Activated naive CD4-positive, alpha-beta T cell treated with Interleukin-2 at 50 U/mL for 16 hours (primary cell): ENCODE results near the gene PREX1.

Experiments
- DNase-seq: peaks from one replicate; pipeline ENCODE4 v3.0.0-alpha.2; 2020

The PREX1 gene

GRCh38 chr20:48694381-48694865, 133.4 kb downstream of the PREX1 start:
- no peak for DNase-seq

GRCh38 chr20:48691523-48691922, 136.3 kb downstream of the PREX1 start:
- DNase-seq: no peak

DNA sequence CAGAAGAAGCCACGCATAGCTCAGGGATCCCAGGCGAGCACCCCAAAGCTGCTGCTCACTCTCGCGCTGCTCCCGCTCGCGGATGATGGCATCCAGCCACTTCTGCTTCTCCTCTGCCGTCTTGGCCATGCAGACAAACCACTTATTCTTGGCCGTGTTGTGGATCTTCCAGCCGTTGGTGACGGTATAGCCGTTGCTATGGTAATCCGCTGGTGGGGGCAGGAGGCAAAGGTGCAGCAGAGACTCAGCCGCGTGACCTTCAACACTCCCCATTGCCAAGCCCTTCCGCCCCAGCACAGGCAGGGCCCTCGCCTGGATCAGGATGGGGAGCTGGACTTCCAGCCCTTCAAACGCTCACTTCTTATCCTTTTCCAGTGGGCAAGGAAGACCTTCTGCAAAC, 136.9 kb downstream of the PREX1 start:
- no peak for DNase-seq

GRCh38 chr20:48689874-48690571, 137.8 kb downstream of the PREX1 start:
- DNase-seq: no peak

GRCh38 chr20:48689388-48689787, 138.4 kb downstream of the PREX1 start:
- DNase-seq: no peak

DNA sequence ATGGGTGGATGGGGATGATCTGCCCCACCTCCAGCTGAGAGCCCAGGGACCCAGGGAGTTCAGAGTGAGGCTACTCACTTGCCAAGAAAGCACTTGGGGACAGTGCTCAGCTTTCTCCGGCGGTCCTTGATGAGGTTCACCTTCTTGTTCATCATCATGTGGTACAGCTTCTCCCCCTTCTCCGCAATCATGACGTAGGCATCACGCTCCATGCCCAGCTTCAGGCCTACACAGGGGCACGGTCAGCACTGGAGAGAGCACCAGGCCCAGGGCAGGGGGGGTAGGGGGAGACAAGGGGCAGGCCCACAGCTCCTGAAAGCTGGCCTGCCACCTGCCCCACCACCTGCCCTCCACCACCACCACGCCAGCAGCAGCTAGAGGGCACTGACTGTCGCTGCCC, 139.2 kb downstream of the PREX1 start:
- DNase-seq: no peak

DNA sequence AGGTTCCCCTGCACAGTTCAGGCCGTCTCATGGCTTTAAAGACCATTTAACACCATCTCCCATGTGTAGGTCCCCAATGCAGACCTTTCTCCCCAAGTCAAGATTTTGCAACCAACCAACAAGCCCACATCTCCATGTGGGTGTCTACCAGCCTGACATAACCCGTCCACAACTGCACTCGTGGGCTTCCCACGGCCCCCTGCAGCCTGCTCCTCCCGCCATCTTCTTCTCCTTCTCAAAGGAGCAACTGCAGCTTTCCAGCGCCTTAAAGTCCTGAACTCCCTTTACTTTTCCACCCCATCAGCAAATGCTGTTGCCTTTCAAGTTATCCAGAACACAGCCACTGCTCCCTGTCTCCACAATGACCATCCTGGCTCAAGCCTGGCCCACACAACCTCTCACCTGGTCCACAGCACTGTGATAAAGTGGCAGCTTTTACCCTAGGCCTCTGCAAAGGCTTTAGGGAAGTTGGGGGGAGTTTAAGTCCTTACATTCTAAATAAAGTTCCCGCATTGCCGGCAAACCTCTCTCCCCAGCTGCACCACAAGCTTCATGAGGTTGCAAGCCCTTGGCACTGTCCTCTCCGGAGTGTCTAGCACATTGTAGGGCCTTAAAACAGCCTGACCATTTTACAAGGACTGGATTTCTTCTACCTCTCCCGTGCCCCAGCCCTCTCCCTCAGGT, 140.5 kb downstream of the PREX1 start:
- no peak for DNase-seq

GRCh38 chr20:48686238-48687116, 141.3 kb downstream of the PREX1 start:
- DNase-seq: no peak

DNA sequence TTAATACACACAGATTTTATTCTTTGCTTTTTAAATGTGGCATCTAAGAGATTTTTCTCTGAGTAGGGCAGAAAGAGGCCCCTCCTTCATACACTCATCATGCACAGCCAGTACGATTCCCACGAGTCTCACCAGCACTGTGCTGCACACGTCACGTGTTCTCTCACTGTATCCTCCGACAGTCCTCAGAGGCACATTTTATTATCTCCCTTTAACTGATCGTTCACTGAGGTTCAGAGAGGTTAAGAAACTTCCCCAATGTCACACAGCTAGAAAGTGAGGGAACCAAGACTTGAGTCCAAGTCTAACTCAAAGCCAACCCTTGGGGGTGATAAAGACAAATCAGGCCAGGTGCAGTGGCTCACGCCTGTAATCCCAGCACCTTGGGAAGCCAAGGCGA, 142.5 kb downstream of the PREX1 start:
- no peak for DNase-seq

DNA sequence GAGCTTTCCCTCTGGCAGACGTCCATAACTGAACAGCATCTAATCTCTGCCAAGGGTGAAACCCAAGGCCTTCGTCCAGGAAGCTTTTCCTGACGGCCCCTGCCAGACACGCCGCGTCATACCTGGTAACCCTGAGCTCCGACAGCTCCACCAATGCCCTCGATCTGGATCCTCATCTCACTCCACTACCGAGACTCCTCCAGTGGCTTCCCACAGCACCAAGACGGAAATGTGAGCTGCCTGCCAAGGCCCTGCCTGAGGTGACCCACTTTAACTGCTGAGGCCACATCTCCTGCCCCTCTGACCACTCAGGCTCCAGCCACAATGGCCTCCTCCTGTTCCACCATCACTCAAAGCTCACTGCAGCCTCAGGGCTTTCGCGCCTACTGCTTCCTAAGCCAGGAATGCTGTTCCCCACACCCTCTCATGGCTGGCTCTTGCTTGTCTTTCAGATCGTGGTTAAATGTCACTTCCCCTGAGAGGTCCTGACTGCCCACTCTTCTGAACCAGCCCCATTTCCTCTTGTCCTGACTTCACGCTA, 143.2 kb downstream of the PREX1 start:
- DNase-seq: no peak

DNA sequence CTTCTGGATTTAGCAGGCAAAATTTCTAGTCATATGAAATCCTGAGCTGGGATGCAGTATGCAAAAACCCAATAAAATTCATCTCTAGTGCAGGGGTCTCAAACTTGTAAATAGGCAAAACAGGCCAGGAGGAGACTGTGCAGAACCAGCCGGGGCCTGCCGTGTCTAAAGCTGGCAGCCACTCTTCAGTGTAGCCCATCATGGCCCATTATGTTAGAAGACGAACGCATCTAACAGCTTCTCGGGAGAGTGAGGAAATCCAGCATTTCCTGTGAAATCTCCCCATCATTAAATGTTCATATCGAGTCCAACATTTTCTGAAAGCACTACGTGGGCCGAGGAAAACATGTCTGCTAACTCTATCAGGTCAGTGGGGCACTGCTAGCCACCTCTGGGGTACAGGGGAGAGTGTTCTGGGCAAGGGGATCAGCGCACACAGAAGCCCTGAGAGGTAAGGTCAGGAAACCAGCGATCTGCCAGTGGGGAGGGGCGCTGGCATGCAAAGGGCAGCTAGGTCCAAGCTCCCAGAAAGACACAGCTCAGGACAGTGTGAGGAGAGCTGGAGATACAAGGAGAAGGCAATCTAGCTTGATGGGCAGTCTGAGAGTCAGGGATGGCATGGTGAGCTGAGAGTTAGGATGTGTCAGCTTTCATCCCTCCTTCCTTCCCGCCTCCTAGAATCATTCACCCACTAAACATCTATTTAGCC, 144.2 kb downstream of the PREX1 start:
- DNase-seq: no peak

GRCh38 chr20:48682529-48683363, 145.1 kb downstream of the PREX1 start:
- no peak for DNase-seq

GRCh38 chr20:48681873-48682426, 145.8 kb downstream of the PREX1 start:
- DNase-seq: no peak

DNA sequence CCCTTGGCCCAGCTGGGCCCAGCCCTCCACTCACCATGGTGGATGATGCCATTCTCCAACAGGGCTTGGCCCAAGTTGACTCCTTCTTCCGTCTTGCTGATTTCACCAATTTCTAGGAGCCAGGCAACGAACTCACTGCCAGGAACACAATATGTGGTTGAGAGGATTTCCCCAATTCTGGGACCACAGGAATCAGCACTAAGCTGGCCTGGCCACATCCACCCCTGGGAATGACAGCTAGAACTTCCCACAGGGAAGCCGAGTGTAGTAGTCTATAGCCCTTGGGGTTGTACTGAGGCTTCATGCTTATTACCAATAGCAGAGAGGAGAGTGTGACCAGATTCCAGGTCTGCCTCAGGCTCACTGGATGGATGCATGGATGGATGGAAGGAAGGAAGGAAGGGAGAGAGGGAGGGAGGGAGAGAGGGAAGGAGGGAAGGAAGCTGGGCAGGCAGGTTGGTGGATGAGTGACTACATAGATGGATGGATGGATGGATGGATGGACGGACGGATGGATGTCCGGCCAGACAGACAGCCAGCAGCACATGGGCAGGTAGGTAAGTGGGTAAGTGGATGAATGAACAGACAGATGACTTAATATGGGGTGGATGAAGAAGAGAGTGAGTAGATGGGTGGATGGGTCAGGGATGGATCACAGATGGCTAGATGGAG, 146.5 kb downstream of the PREX1 start:
- no peak for DNase-seq

DNA sequence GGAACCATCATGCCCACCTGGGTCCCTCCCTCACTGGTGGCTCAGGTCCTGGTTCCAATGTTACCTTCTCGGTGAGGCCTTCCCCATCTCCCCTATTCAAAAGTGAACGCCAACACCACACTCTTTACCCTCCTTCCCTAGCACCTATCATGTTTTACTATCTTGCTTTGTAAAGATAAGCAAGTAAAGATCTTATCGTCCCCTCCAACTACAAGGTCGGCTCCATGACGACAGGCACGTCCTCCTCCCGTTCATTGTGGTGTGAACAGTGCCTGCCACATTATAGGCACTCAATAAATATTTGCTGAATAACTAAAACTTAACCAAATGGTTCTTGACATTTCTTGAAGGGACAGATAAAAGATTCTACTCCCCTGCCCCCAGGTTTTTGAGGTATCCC, 147.1 kb downstream of the PREX1 start:
- no peak for DNase-seq

- no peak for DNase-seq
These were observed 148.2 kb downstream of the PREX1 start for GRCh38 chr20:48679599-48679998.

GRCh38 chr20:48679011-48679410, 148.8 kb downstream of the PREX1 start:
- no peak for DNase-seq

DNA sequence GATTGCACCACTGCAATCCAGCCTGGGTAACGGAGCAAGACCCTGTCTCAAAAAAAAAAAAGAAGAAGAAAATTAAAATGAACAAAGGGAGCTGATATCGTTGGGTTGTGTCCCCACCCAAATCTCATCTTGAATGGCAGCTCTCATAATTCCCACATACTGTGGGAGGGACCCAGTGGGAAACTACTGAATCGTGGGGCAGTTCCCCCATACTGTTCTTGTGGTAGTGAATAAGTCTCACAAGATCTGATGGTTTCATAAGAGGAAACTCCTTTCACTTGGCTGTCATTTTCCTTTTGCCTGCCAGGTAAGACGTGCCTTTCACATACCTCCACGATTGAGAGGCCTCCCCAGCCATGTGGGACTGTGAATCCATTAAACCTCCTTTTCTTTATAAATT, 149.4 kb downstream of the PREX1 start:
- no peak for DNase-seq

DNA sequence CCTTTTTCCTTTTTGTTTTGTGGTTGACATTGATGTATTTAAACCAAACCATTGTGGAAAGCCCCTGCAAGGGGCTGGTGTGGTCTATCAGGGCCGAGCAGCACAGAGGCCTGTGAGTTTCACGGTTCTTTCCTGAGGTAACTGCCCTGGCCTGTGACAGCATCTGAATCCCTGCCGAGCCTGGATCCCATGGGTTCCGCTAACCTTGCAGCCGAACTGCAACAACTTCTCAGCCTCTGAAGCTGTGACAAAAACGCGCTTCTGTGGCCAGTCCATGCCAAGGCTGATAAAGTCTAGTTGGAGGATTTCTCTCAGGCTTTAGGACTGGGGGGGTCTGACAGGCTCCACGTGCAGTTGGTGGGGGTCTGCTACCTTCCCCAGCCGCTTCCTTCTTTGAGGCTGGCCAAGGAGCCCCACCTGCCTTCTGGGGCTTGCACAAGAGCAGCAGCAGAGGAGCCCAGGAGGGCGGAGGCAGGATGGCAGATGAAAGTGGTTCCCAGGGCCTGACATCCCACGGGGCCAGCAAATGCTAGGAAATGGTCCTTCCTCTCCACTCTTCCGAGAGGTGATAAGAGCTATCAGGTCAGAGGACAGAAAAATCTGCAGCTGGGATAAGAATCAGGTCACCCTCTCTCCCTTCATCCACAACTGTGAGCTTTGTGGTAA, 150.9 kb downstream of the PREX1 start:
- DNase-seq: no peak

DNA sequence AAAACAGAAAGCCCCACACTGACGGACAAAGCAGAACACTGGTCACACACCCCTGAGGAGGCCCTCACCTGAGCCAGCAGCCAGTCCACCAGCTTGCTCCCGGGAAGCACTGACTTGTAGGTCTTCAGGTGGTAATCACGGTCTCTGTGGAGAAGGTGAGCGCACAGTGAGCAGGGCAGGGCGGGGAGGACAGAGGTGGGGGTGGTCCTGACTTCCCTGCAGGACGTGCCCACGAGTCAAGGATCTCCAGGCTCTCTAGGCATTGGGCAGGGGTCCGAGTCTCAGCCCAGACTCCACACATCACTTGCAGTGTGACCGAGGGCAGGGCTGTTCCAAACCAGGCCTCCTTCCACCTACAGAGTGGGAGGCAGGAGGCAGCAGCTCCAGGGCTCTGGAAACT, 151.7 kb downstream of the PREX1 start:
- no peak for DNase-seq
